Peyer's patch (tissue), 4 donors: ENCODE data around the gene TSHZ1. TPM values are rescaled to one million over a fixed set of nuclear protein-coding genes. Genes with fewer than 3 reads are reported as not detected.

ENCODE experiments used
- DNase-seq, 3 donors: peaks; one replicate each; pipeline ENCODE4 v3.0.0-alpha.2; 2017 to 2019
- H3K27ac ChIP-seq, 4 donors: fragments of 200-600 bp; sonication (generic); one replicate each; pipeline ENCODE4 v1.5.1; 2016 to 2019
- H3K27me3 ChIP-seq, 2 donors: fragments of 200-600 bp; sonication (generic); one replicate each; pipeline ENCODE4 v1.5.1; 2019
- H3K36me3 ChIP-seq, 3 donors: fragments of 200-600 bp; sonication (generic); one replicate each; pipeline ENCODE4 v1.5.1; 2016 to 2019
- H3K4me1 ChIP-seq, 4 donors: fragments of 200-600 bp; sonication (generic); one replicate each; pipeline ENCODE4 v1.5.1; 2016 to 2019
- H3K4me3 ChIP-seq, 4 donors: fragments of 200-600 bp; sonication (generic); 1 replicate in 3 of 4; 2 replicates in 1 of 4; pipeline ENCODE4 v1.5.1; 2016 to 2019; ENCODE audit warnings: mild to moderate bottlenecking in 1 of 4
- H3K9me3 ChIP-seq, 4 donors: fragments of 200-600 bp; sonication (generic); one replicate each; pipeline ENCODE4 v1.5.1; 2016 to 2019; ENCODE audit warnings: mild to moderate bottlenecking in 1 of 4
- POLR2A ChIP-seq, 2 donors: fragments of 450-650 bp; IDR thresholded peaks; one replicate each; pipeline ENCODE4 v1.5.1; 2017; ENCODE audit warnings: antibody characterized with exemption in 2 of 2, mild to moderate bottlenecking in 2 of 2, moderate library complexity in 2 of 2
- total RNA-seq, 4 donors: library from RNA; depleted of rRNA; stranded (reverse); fragments of >200 nt; gene quantifications; one replicate each; pipeline ENCODE4 v1.1.0, GENCODE V29; 2016
- TF ChIP-seq, protein P1 (sequence below), 6 experiments: fragments of 450-650 bp in 4 of 6; fragments of 200-600 bp in 2 of 6; sonication (generic) in 1 of 6; IDR thresholded peaks; one replicate each; pipeline ENCODE4 v1.5.1; 2017 to 2019; ENCODE audit warnings: antibody characterized with exemption in 6 of 6, mild to moderate bottlenecking in 3 of 6, moderate library complexity in 1 of 6

The TSHZ1 gene
- total RNA-seq, 4 donors from 2014 or later: 12.4 to 34.8 (median 28.4) TPM

DNA sequence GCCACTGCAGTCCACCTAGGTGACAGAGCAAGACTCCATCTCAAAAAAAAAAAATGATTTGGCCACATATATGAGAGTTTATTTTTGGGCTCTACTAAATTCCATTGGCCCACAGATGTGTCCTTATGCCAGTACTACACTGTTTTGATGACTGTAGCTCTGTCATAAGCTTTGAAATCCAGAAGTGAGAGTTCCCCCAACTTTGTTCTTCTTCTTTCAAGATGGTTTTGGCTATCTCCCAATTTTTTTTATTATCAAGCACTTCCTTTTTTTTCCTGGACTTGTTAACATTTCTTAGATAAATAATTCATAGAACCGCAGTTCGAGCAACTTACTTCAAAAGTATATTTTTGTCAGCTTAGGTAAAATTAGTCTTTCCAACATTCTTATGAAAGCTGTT, 96.9 kb downstream of the TSHZ1 start:
- H3K27me3 ChIP-seq: no peaks in the 10 kb centered on the region
- H3K9me3 ChIP-seq: no peaks in the 10 kb centered on the region
- TF ChIP-seq, protein P1, sequence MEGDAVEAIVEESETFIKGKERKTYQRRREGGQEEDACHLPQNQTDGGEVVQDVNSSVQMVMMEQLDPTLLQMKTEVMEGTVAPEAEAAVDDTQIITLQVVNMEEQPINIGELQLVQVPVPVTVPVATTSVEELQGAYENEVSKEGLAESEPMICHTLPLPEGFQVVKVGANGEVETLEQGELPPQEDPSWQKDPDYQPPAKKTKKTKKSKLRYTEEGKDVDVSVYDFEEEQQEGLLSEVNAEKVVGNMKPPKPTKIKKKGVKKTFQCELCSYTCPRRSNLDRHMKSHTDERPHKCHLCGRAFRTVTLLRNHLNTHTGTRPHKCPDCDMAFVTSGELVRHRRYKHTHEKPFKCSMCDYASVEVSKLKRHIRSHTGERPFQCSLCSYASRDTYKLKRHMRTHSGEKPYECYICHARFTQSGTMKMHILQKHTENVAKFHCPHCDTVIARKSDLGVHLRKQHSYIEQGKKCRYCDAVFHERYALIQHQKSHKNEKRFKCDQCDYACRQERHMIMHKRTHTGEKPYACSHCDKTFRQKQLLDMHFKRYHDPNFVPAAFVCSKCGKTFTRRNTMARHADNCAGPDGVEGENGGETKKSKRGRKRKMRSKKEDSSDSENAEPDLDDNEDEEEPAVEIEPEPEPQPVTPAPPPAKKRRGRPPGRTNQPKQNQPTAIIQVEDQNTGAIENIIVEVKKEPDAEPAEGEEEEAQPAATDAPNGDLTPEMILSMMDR (IDR thresholded peaks at IDR 0.05): no peak
- TF ChIP-seq POLR2A (IDR thresholded peaks at IDR 0.05): no peak
- H3K27ac ChIP-seq: no peak overlapping the region
- no peak overlapping the region for H3K4me3 ChIP-seq
- H3K36me3 ChIP-seq: no peaks in the 10 kb centered on the region
- no peak for DNase-seq
- no peaks in the 10 kb centered on the region for H3K4me1 ChIP-seq

DNA sequence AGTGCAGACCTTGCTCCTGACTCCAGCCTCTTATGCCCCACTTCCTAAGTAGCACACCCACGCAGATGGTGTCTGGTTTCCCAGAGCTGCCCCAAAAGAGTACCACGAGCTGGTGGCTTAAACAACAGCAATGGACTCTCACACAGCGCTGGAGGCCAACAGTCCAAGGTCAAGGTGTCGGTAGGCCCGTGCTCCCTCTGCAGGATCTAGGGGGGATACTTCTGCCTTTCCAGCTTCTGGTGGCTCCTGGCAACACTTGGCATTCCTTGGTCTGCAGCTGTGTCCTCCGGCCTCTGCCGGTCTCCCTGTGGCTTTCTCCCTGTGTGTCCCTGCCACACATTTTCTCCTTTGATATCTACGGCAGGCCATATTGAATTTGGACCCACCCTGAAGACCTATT, 99.0 kb downstream of the TSHZ1 start:
- no peaks in the 10 kb centered on the region for H3K27me3 ChIP-seq
- no peak for DNase-seq
- no peaks in the 10 kb centered on the region for H3K4me1 ChIP-seq
- H3K36me3 ChIP-seq: no peaks in the 10 kb centered on the region
- no peaks in the 10 kb centered on the region for H3K9me3 ChIP-seq
- H3K4me3 ChIP-seq: no peak overlapping the region
- TF ChIP-seq POLR2A (IDR thresholded peaks at IDR 0.05): no peak
- TF ChIP-seq, protein P1 (IDR thresholded peaks at IDR 0.05): no peak
- no peak overlapping the region for H3K27ac ChIP-seq

DNA sequence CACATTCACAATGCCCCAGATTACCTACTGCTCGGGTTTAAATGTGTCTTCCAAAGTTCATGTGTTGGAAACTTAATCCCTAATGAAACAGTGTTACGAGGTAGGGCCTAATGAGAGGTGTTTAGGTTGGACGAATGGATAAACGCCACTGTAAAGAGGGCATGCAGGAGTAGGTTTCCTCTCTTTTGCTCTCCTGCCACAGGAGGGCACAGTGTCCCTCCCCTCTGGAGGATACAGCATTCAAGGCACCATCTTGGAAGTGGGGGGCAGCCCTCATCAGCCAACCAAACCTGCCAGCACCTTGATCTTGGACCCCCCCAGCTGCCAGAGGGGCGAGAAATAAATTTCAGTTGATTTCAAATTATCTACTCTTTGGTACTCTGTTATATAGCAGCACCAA, 103.5 kb downstream of the TSHZ1 start:
- Histone ChIP-seq H3K4me1 (no peaks in the 10 kb centered on the region), H3K27me3 (no peaks in the 10 kb centered on the region), H3K9me3 (no peaks in the 10 kb centered on the region), H3K36me3 (no peaks in the 10 kb centered on the region), H3K27ac (no peak overlapping the region), H3K4me3 (no peak overlapping the region)
- TF ChIP-seq, protein P1 (IDR thresholded peaks at IDR 0.05): no peak
- no peak for TF ChIP-seq POLR2A (IDR thresholded peaks at IDR 0.05)
- no peak for DNase-seq

DNA sequence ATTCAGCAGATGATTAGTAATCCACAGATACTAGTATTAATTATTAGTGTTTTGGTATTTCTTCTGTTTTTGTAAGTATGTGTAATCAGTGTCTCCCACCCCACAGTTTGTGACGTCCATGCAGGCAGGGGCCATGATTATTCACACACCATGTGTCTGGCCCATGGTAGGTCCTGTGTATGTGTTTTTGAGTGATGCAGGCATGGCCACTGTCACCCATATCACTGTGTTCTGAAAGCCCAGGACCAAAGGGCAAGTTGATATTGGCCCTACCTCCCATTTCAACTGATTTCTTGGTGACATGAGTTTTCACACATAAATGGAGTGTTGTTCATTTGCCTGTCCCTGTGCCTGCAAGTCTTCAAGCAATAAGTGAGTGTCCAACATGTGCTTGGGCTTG, 104.0 kb downstream of the TSHZ1 start:
- Histone ChIP-seq H3K27me3 (no peaks in the 10 kb centered on the region), H3K36me3 (no peaks in the 10 kb centered on the region), H3K4me1 (no peaks in the 10 kb centered on the region), H3K4me3 (no peak overlapping the region), H3K9me3 (no peaks in the 10 kb centered on the region), H3K27ac (no peak overlapping the region)
- DNase-seq: no peak
- no peak for TF ChIP-seq POLR2A (IDR thresholded peaks at IDR 0.05)
- TF ChIP-seq, protein P1 (IDR thresholded peaks at IDR 0.05): no peak

DNA sequence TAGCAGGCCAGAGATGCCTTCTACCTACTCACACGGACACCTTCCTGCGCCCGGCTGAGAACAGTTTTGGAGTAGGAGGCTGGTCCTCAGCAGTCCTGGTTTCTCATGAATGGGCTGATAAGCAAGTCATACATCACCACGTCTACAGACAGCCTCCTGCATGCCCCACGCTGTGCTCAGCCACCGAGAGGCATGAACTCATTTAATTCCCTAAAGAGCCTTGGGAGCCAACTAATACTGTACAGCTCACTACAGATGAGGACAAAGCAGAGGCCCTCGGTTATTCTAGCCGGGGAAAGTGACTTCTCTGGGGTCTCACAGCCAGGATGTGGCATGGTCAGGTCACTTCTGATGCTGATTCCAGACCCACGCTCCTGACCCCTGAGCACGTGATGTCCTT, 105.6 kb downstream of the TSHZ1 start:
- H3K4me3 ChIP-seq: no peak overlapping the region
- H3K36me3 ChIP-seq: no peaks in the 10 kb centered on the region
- no peaks in the 10 kb centered on the region for H3K27me3 ChIP-seq
- no peak for TF ChIP-seq POLR2A (IDR thresholded peaks at IDR 0.05)
- TF ChIP-seq, protein P1 (IDR thresholded peaks at IDR 0.05): no peak
- no peaks in the 10 kb centered on the region for H3K9me3 ChIP-seq
- no peaks in the 10 kb centered on the region for H3K4me1 ChIP-seq
- no peak for DNase-seq
- no peak overlapping the region for H3K27ac ChIP-seq

- H3K4me3 ChIP-seq: no peak overlapping the region
- H3K27me3 ChIP-seq: no peaks in the 10 kb centered on the region
- H3K4me1 ChIP-seq: no peaks in the 10 kb centered on the region
- no peaks in the 10 kb centered on the region for H3K9me3 ChIP-seq
- DNase-seq: no peak
- no peak for TF ChIP-seq POLR2A (IDR thresholded peaks at IDR 0.05)
- TF ChIP-seq, protein P1 (IDR thresholded peaks at IDR 0.05): no peak
- H3K36me3 ChIP-seq: no peaks in the 10 kb centered on the region
- no peak overlapping the region for H3K27ac ChIP-seq
Observed at GRCh38 chr18:75316826-75317225, 106.2 kb downstream of the TSHZ1 start.
